GM20431 (cell line): ENCODE results near the gene KRT32.
"Not testable (repeated sequence)": the region's sequence is repeated elsewhere in the genome, so short reads cannot be mapped to it uniquely, and the experiment has no call there.

Experiments used
- in situ Hi-C: fragments of 300-500 bp; cut with MseI, MboI; formaldehyde crosslinking; loops from one replicate; pipeline ENCODE4 v1.15.0; 2020; ENCODE audit warnings: low sequenced_read_pairs; ENCODE audit not compliant: unreplicated experiment

Gene KRT32

DNA sequence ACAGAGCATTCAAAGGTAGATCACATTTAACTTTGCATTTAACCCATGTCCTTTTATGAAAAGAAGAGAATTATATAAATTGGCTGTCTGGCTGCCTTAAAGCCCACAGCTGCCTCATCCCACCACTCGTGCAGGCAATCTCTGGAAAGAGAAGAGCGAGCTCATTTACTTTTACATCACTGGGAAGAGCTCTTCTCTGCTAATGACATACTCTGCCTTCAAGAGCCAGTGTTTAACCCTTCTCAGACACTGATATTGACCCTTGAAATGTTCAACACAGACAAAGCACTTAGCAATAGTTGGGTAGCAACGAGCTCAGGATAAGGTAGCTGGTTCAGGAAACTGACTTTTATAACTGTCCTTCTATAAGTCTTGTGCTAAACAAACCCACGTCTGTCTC is 33.2 kb downstream of the KRT32 start:
- in situ Hi-C loops: no loop called here

DNA sequence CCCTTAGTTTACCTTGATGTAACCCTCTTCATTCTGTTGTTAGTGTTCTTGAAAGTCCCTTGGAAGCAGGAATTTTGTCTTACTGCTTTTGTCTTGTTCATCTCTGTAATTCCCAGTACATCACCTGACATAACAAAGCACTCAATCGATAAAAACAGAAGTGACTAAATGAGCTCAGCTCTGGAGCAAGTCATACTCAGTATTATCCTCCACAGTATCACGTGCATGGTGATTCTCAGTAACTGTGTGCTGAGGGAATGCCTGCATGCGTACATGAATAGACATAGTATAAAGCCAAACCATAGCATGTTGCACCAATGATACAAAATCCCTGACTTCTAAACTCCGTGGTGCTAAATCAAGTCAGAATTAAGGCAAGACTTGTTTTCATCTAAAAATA is 33.6 kb downstream of the KRT32 start:
- in situ Hi-C loops: no loop called here

DNA sequence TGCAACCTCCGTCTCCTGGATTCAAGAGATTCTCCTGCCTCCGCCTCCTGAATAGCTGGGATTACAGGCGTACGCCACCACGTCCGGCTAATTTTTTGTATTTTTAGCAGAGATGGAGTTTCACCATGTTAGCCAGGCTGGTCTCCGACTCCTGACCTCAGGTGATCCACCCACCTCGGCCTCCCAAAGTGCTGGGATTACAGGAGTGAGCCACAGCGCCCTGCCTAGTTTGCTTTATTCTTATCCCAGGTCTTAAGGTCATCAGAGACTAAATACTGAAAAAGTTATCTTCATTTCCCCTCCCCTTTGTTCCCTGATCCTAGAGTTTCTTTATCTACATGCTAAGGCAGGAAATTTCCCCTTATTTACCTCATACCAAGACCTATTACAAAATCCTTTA is 36.8 kb downstream of the KRT32 start:
- in situ Hi-C loops: not testable (repeated sequence)

DNA sequence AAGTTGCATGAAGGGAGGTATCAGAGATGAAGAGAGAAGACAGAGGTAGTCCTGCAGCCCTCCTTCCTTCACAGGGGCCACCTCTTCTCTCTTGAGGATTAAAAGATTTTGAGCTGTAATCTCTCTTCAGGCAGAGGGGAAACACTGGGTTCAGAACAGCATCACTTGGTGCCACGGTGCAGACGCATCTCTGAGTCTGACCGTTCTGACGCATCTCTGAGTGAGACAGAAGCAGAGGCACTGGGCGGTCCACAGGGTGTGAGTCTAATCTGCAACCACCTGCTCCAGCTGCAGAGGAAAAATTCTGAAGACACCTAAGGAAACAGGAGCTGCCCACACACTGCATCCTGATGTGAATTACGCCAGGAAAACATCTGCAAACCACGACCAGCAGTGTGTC is 37.5 kb downstream of the KRT32 start:
- in situ Hi-C loops: no loop called here

DNA sequence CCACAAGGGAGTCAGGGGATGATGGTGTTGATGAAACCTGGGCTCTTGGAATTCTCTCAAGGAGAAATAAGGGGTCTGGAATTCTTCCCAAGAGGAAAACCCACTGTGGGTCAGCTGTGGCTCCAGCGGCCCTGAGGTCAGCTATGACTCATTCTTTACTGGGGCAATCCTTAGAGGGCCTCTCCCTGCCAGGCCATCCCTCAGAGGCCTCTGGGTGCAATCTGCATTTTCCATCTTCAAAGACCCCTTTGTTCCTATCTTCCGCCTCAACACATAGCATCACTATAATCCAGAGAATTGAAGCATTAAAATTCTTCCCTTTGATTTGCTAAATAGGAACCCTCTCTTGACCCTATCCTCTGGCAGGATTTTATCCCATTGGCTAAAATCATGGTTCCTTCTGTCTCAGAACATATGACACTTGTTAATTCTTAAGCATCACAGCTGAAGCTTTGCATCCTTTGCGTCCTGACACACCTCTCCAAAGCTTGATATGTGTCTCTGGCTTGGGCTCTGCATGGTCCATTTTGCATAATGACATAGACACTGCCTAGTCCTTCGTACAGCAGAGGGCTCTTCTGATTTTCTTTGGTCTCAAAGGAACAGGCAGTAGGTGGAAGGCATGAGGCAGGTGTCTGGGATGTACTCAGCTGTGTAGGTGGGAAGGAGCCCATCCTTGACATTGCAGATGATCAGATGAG is 38.4 kb downstream of the KRT32 start:
- in situ Hi-C loops: no loop called here

DNA sequence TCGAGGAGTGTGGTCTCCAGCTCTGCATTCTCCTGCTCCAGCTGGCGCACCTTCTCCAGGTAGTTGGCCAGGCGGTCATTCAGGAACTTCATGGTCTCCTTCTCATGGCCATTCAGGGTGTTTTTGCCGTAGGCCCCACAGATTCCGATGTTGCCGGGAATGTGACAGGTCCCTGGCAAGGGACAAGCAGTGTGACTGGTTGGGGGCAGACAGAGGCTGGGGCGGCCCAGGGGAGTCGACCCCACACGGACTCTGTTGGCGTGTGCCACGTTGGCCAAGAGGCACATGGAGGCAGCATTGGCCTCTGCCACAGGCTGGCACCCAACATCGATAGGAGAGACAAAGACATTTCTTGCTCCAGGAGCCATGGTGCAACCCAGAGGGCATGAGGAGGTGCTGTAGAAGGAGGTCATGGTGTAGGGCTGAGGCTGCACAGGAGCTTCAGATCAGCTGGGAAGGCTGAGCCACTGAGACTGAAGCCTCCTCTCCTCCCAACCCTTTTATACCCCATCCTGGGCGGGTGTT is 43.0 kb downstream of the KRT32 start, which contains the start of gene KRT37:
KRT37 (minus strand) TSS at position 475 of the 525 bp plus-strand sequence; CDS start at position 413, 62 bp downstream.
- in situ Hi-C loops: no loop called here

DNA sequence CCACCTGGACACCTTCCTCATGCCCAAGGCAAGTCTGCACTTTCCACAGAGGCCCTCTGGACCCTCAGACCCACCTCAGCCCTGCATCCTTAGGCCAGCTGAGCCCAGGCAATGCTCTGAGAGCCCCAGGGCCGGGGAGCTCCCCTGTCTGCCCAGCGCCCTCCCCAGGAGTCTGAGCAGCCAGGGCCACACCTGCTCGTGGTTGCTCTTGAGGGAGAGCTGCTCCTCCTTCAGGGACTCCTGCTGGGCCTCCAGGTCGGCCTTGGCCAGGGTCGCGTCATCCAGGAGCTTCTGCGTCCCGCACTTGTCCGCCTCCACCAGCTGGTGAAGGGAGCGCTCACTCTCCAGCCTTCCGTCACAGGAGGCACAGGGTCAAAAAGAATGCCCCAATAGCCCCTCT is 44.6 kb downstream of the KRT32 start:
- in situ Hi-C loops: not testable (repeated sequence)

DNA sequence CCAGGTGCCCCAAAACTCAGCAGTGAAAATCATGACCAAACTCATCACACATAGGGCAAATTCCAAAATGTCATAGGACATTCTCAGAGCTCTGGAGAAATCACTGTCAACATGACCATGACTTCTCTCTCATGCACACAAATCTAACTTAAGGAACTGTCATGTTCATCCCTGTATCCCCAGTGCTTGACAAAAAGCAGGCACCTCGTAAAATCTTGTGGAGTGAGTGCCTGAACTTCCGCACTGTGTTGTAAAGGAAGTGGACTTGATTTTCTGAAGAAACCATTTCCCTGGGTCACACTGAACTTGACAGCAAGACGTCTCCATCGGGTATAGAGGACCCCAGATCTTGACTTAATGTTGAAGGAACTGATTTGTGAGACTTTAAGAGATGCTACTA is 45.6 kb downstream of the KRT32 start:
- in situ Hi-C loops: no loop called here

DNA sequence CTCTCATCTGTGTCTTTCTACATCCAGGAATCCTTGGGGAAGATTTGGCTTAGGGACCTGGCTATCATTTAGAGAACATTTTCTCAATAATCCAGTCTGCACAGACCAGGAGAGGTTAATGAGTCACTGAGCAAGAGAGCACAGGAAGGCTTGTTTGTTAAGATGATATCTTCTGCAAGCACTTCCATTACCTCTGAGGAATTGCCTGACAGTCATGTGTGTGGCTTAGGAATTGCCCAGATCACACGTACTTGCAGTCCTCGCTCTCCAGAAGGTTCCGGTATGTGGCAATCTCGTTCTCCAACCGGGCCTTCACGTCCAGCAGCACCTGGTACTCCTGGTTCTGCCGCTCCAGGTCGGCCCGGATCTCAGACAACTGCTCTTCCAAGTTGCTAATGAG is 46.1 kb downstream of the KRT32 start:
- in situ Hi-C loops: no loop called here

DNA sequence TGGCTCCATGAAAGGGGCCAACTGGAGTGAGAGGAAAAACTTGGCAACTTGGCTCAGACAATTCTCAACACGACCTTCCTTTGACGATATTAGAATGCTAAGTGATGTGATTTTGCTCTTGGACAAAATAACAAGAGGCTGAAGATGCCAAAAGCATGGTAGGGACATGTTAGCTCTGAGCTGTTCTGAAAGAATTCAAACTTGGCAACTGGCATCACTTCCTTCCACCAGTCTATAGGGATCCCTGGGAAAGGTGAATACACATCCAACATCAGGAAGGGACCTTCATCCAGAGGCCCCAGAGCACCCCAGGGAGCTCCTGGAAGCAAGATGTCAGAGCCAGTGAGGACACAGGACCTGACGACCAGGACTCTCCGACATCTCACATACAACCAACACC is 47.1 kb downstream of the KRT32 start:
- in situ Hi-C loops: no loop called here

DNA sequence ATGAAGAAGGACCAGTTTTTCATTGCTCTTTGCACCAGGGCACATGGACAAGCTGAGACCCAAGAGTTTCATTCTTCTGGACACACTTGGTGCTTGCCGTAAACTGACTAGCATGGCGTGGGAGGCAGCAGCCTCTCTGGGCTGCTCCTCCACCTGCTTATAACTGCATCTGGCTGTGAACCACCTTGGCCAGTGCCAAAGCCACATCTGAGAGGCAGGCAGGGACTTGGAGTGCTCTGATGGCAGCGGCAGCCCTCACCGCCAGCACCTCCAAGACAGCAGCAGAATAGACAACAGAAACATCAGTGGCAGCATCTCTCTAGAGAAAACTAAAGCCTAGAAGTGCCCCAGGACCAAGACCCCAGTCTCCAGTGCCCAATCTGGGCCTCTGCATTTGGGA is 47.5 kb downstream of the KRT32 start:
- in situ Hi-C loops: no loop called here

DNA sequence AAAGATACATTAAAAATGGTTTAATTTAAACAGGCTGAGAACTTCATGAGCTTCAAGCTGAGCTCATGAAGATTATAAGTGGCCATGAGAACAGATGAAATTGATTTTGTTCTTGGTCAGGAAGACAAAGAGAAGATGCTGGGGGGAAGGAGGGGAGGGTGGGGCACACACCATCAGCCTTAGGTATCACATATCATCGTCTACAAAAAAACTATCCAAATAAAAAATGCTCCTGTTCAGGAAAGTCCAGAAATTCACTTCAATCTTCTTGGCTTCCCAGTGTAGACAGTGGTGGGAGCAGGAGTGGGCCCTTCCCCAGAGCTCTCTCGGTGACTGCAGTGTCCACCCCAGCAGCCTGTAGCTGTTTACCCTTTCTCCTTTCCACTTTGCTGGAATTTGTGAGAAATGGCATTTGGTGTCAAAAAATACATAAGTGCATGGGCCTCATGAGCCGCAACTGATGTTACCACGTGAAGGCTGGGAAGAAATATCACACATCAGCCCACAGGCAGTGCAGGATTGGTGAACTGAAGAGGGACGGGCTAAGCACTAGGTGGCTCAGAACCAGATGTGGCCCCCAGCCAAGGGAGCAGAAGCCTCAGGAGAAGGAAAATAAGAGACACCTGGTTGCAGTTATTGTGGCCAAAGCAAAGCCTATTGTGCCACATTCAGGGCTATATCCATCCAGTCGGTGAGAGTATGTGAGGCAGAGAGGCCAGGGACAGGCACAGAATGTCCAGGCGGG is 48.9 kb downstream of the KRT32 start:
- in situ Hi-C loops: no loop called here

DNA sequence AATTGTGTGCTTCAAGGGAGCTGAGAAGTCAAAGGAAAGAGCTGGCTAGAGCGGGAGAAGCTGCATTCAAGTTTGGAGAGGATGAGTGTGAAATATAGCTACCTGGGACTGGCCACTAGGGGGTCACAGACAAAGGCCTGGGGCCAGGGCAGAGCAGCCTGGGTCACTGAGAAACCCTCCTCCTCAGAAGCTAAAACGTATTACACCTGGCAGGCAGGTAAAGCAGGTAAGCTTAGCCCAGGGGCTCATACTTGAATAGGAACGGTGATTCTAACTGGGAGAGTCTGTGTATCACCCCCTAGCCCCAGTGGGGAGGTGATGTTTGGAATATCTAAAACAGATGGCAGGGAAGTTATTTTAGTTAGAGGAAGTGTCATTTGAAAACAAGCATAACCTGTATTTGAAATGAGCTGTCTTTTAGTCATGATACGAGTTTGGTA is 49.6 kb downstream of the KRT32 start:
- in situ Hi-C loops: no loop called here

DNA sequence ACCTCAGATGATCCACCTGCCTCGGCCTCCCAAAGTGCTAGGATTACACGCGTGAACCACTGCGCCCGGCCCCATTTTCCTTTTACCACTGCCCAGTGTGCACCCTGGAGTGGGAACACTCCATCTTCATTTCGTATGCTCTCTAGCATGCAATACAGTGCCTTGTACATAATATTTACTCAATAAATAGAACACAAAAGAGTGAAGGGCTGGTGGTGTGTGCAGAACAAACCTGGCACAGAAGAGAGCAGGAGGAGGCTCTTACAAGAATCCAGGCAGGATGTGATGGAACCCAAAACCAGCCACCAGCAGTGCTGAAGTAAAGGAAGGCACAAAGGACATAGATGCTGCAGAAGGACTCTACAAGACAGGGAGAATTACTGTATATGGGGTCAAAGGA is 50.1 kb downstream of the KRT32 start:
- in situ Hi-C loops: no loop called here

DNA sequence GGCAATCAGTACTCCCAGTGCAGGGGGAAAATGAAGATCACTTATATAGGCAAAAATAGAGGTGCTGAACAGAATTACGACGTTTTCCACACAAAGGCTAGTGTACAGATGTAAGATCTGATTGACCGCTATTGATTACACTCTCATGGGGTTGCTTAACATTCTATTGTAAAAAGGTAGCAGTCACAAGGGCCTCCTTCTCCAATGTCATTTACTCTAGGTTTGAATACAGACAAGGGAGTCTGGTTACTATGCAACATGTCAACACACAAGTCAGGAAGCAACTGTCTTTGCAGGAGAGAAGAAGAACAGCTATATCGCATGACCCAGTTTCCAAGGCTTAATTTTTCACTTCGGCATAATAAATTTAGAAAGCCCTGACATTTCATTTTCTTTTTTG is 50.7 kb downstream of the KRT32 start:
- in situ Hi-C loops: no loop called here

DNA sequence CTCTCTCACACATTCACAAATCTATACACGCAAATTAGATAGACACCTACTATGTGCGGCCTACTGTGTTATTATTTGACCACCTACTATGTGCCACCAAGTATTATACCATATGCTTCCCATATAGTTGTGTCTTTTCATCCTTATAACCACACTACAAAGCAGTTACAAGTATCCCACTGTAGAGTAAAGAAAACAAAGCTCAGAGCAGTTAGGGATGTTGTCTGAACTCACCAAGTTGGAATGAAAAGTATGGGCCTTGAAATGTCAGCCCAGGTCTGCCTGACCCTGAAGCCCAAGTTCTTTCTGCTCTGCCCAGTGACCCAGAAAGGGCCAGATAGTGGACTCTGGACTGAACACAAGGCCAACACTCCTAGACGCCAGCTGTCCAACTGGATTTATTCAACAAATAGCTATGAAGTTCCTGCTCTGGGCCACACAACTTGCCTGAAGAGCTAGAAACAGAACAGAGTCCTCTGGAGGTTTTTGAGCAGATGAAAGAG is 51.3 kb downstream of the KRT32 start:
- in situ Hi-C loops: no loop called here

DNA sequence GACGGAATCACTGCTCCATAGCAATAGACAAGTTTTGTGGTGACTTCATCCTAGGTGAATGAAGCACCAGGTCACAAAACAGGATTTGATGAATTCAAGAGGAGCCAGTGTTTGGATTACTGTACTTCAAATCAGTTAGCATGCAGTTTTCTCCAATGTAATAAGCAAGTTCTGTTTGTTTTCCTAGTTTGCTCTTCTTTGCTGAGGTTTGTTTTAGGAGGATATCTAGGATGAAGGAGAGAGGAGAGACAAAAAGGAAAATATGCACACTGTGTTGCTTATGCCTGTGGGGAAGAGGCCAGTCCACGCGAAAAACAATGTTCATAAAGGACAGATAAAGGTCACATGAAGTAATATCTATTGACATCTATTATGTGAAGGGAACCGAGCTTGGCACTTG is 51.8 kb downstream of the KRT32 start:
- in situ Hi-C loops: no loop called here

DNA sequence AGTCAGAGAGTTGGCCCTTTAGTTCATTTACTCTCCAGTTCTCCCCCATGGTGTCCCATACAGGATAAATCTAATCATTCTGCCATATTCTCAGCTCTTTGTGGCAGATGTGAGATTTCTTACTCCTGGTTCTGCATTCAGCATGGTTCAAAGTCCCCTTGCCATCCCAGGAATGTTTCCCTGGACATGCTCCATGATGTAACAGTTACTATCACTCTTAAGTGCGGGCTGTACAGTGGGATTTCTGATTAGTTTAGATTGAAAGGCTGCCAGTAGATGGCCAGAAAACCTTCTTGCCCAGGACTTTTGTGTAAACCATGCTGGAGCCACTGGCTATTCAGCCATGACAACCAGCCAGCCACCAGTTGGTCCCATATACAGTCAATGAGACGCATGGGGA is 53.2 kb downstream of the KRT32 start:
- in situ Hi-C loops: no loop called here

DNA sequence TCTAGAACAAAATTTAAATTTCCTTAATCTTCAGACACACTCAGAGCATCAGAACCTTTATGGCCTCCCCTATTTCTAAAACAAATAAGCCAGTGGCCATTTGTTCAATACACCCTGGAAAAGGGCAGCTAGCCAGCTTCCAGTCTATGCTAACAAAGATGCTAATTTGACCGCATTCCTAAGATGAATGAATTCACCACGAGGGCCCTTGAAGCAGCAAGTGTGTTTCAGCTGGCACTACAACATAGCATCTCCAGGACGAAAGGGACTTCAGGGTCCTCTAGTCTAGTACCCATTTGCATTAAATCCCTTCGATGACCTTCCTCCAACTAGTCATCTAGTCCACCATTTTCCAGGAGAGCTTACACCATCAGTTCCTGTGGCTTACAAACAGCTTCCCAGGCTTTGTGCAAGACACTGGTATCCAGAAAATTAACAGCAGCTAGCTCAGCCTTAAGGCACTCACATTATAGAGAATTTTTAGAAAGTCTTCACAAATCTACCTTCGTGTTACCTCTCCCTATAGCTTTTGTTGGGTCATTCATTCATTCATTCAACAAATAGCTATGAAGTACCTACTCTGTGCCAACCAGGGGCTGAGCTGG is 53.7 kb downstream of the KRT32 start:
- in situ Hi-C loops: no loop called here

DNA sequence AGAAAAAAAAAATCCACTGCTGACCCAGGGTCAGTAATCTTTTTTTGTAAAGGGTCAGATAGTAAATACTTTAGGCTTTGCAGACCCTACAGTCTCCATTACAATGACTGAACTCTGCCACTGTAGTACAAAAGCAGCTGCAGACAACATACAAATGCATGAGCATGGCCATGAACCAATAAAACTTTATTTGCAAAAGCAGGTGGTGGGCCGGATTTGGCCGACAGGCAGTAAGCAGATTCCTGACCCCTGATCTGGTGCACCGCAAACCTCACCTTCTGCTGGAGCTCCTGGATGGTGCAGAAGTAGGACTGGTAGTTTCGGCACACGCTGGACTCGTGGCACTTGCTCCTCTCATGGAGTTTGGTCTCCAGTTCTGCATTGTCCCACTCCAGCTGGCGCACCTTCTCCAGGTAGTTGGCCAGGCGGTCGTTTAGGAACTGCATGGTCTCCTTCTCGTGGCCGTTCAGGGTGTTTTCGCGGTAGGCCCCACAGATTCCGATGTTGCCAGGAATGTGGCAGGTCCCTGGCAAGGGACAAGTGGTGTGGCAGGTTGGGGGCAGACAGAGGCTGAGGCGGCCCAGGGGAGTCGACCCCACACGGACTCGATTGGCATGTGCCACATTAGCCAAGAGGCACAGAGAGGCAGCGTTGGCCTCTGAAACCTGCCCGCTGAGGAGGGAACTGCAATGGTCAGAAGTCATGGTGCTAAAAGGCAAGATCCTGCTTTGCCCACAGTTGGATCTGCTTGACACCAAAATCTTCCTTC is 55.9 kb downstream of the KRT32 start:
- in situ Hi-C loops: no loop called here
